K562 (cell line): ENCODE data around the gene CPNE9. TPM values are rescaled to one million over a fixed set of nuclear protein-coding genes. Genes with fewer than 3 reads are reported as not detected.

ENCODE experiments used
- ASH1L ChIP-seq: fragments of 450-650 bp; IDR thresholded peaks from 2 replicates; pipeline ENCODE4 v1.6.1; 2018; ENCODE audit warnings: borderline replicate concordance, mild to moderate bottlenecking, low read depth; ENCODE audit not compliant: partially characterized antibody
- CBFA2T3 ChIP-seq: fragments of 450-650 bp; IDR thresholded peaks from 2 replicates; pipeline ENCODE4 v1.6.1; 2017
- FOXJ3 ChIP-seq: sonication (generic); formaldehyde crosslinking; IDR thresholded peaks from 2 replicates; pipeline ENCODE4 v1.4.0; 2020; ENCODE audit warnings: mild to moderate bottlenecking, missing genetic modification reagents
- MLX ChIP-seq, 2 experiments: fragments of 450-650 bp in 1 of 2; sonication (generic) in 1 of 2; formaldehyde crosslinking; conservative IDR thresholded peaks; 2 replicates each; pipeline versions ENCODE4 v1.4.0 to v1.8.1; 2020 to 2022; ENCODE audit warnings: mild to moderate bottlenecking in 1 of 2, missing genetic modification reagents in 1 of 2
- NR2C2 ChIP-seq, 2 experiments: fragments of 200-800 bp in 1 of 2; sonication (Bioruptor generic) in 1 of 2; sonication (generic) in 1 of 2; formaldehyde crosslinking in 1 of 2; IDR thresholded peaks; 2 replicates each; pipeline versions ENCODE4 v1.6.1 to v1.8.0; 2016 to 2022; ENCODE audit warnings: mild to moderate bottlenecking in 1 of 2, missing compliant biosample characterization in 1 of 2, missing genetic modification characterization in 1 of 2, missing genetic modification reagents in 1 of 2
- NR3C1 ChIP-seq: sonication (generic); formaldehyde crosslinking; IDR thresholded peaks from 2 replicates; pipeline ENCODE4 v1.8.1; 2022; ENCODE audit warnings: missing genetic modification reagents
- POU5F1 ChIP-seq: fragments of 150-350 bp; IDR thresholded peaks from 2 replicates; pipeline ENCODE4 v1.6.1; 2014; ENCODE audit warnings: borderline replicate concordance, low read length, low read depth, mild to moderate bottlenecking; ENCODE audit not compliant: partially characterized antibody
- SMARCB1 ChIP-seq: IDR thresholded peaks from 2 replicates; pipeline ENCODE4 v1.6.1; 2011; ENCODE audit warnings: improper control_type of control experiment, low read depth; ENCODE audit not compliant: insufficient read length
- TSHZ1 ChIP-seq: fragments of 250-450 bp; sonication (Bioruptor Pico); IDR thresholded peaks from 2 replicates; pipeline ENCODE4 v1.4.0; 2020; ENCODE audit warnings: mild to moderate bottlenecking, moderate library complexity
- ZNF197 ChIP-seq: fragments of 200-800 bp; sonication (Bioruptor generic); IDR thresholded peaks from 2 replicates; pipeline ENCODE4 v1.6.1; 2016; ENCODE audit warnings: low read depth, missing genetic modification characterization, missing compliant biosample characterization
- ZNF280A ChIP-seq: fragments of 450-650 bp; IDR thresholded peaks from 2 replicates; pipeline ENCODE4 v1.6.1; 2018; ENCODE audit warnings: mild to moderate bottlenecking, low read depth; ENCODE audit not compliant: partially characterized antibody
- polyA plus RNA-seq, 8 experiments: library from polyadenylated mRNA; depleted of rRNA in 4 of 8; stranded (reverse) in 5 of 8; unstranded in 3 of 8; fragments of >200 nt; fragmentation: Nextera tagmentation in 2 of 8; fragmentation: Illumina TruSeq in 1 of 8; extraction: Ambion mirVana in 2 of 8; extraction: Trizol in 1 of 8; gene quantifications; 2 replicates each; pipeline versions ENCODE4 v1.2.1 to v1.2.3, GENCODE V29; 2011 to 2014; ENCODE audit warnings: inconsistent platforms in 1 of 8, missing spikeins in 1 of 8
- total RNA-seq, 7 experiments: library from RNA; depleted of rRNA in 6 of 7; stranded (reverse); fragments of >200 nt in 6 of 7; fragmentation: Illumina TruSeq in 2 of 7; extraction: Trizol in 2 of 7; gene quantifications; 2 replicates each; pipeline versions ENCODE4 v1.2.1 to v1.2.3, GENCODE V29; 2011 to 2021; ENCODE audit warnings: low replicate concordance in 1 of 7

CPNE9 gene
- total and polyA plus RNA-seq, 9 of the 15 experiments (the other 6 are each of a cell fraction or from before 2014, with no cell fraction given), result 0.22 to 0.56 (median 0.29) TPM; not detected in 3

- TF ChIP-seq TSHZ1 (CRISPR knock-in tag) (no peak), CBFA2T3 (no peak), NR2C2 (CRISPR knock-in tag; IDR thresholded peaks at IDR 0.05) (peak; percentile 87), NR2C2 (tag; IDR thresholded peaks at IDR 0.05) (no peak), MLX (CRISPR knock-in tag; conservative IDR thresholded peaks at IDR 0.05) (0 out of 4 replicates have a peak, but pooled peaks of 1 of the 2 experiments have one; percentile 56), SMARCB1 (no peak), ZNF280A (no peak), NR3C1 (CRISPR knock-in tag) (peak; percentile 96), ASH1L (no peak), FOXJ3 (CRISPR knock-in tag) (peak; percentile 79; the same call in 1 of the 2 replicates), POU5F1 (no peak), ZNF197 (CRISPR knock-in tag) (peak; percentile 67; the same call in 1 of the 2 replicates)
Observed at GRCh38 chr3:9704347-9705322, 1.0 kb downstream of the CPNE9 start (continued).
